CD4-positive, alpha-beta T cell treated with Interleukin-17A for 1 hour (primary cell): ENCODE results near the gene UBR7.
"Not testable (repeated sequence)": the region's sequence is repeated elsewhere in the genome, so short reads cannot be mapped to it uniquely, and the experiment has no call there.

Experiments used
- DNase-seq: peaks from one replicate; pipeline ENCODE4 v3.0.0-alpha.2; 2020

The UBR7 gene

GRCh38 chr14:93206793-93207467 is at the start of gene UBR7, which contains the start of gene GON7:
Gene UBR7, plus strand, starts transcription at chr14:93207256. Its CDS starts 36 bp downstream, at chr14:93207292.
Gene GON7, minus strand, starts transcription at chr14:93207065. Its CDS starts 28 bp downstream, at chr14:93207037.
- DNase-seq, result peak; percentile 90

- DNase-seq, result not testable (repeated sequence)
Measured at GRCh38 chr14:93158349-93158748, 48.7 kb upstream of the UBR7 start.

GRCh38 chr14:93159625-93160352 is 47.3 kb upstream of the UBR7 start:
- not testable (repeated sequence) for DNase-seq

- DNase-seq, result no peak
Measured at GRCh38 chr14:93160353-93160801, 46.7 kb upstream of the UBR7 start.

GRCh38 chr14:93161411-93161940 is 45.6 kb upstream of the UBR7 start:
- no peak for DNase-seq

GRCh38 chr14:93163564-93163963 is 43.5 kb upstream of the UBR7 start:
- DNase-seq, result no peak

GRCh38 chr14:93165271-93166265 is 41.5 kb upstream of the UBR7 start:
- not testable (repeated sequence) for DNase-seq

GRCh38 chr14:93168610-93169009 is 38.4 kb upstream of the UBR7 start:
- DNase-seq, result not testable (repeated sequence)

- not testable (repeated sequence) for DNase-seq
Measured at GRCh38 chr14:93169619-93170018, 37.4 kb upstream of the UBR7 start.

- DNase-seq, result not testable (repeated sequence)
Measured at GRCh38 chr14:93170141-93170540, 36.9 kb upstream of the UBR7 start.

- no peak for DNase-seq
Measured at GRCh38 chr14:93171376-93171775, 35.7 kb upstream of the UBR7 start.

- no peak for DNase-seq
Measured at GRCh38 chr14:93173943-93174395, 33.1 kb upstream of the UBR7 start.

GRCh38 chr14:93174731-93175130 is 32.3 kb upstream of the UBR7 start:
- not testable (repeated sequence) for DNase-seq

GRCh38 chr14:93175492-93175891 is 31.6 kb upstream of the UBR7 start:
- no peak for DNase-seq

GRCh38 chr14:93183596-93184317 is 23.3 kb upstream of the UBR7 start:
- no peak for DNase-seq

- DNase-seq, result peak; percentile 94
Measured at GRCh38 chr14:93184391-93185348, 22.4 kb upstream of the UBR7 start, which contains the start of the genes LYSET and MOAP1. Gene LYSET, plus strand, starts transcription at chr14:93185317. Its CDS starts 89 bp downstream, at chr14:93185406. Gene MOAP1, minus strand, starts transcription at chr14:93184897. Its CDS starts 655 bp downstream, at chr14:93184242.

- no peak for DNase-seq
Measured at GRCh38 chr14:93185349-93185720, 21.7 kb upstream of the UBR7 start.

GRCh38 chr14:93186466-93186865 is 20.6 kb upstream of the UBR7 start:
- no peak for DNase-seq

- DNase-seq, result no peak
Measured at GRCh38 chr14:93186956-93187355, 20.1 kb upstream of the UBR7 start.

GRCh38 chr14:93195316-93195999 is 11.6 kb upstream of the UBR7 start:
- DNase-seq, result no peak
